ENCODE results near the gene PKNOX2.

PKNOX2 gene

DNA sequence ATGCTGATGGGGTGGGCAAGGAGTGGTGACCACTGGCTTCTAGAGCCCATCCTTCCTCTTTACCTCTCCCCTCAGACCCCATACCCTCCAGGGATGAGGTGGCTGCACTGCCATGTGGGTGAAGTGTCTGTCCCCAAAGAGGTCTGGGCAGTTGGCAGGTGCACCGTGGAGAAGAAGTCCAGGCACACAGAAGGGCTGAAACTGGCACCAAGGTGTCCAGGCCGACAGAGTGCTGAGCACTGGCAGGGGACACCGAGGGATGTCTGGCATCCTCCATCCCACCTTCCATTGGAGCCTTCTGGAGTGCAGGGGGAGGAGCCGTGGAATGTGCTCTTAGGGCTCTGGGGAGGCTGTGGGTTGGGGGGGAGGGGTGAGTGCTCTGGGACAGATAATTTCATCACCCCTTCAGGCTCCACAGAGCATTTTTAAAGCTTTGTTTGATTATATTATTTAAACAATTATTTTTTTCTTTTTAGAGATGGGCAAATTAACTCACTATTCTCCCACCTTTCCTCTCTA, 37.9 kb downstream of the PKNOX2 start:
- no CpG with 5 or more reads among the region's 4 CpGs for WGBS (ENCODE audit: extremely low coverage, insufficient coverage, insufficient read length)
- Histone ChIP-seq H2BK12ac (ENCODE audit: low read length) (no peak overlapping the region), H2AK5ac (ENCODE audit: low read length) (no peak overlapping the region), H3K27me3 (ENCODE audit: insufficient read depth, low read length) (no peaks in the 10 kb centered on the region), H2BK5ac (ENCODE audit: low read depth, low read length, poor library complexity) (no peak overlapping the region), H3K9me3 (ENCODE audit: insufficient read depth, low read depth, low read length) (peaks cover 3% of the 10 kb centered on the region), H3K27ac (ENCODE audit: low read depth, low read length) (no peak overlapping the region), H3K4ac (ENCODE audit: low read depth, low read length) (no peak overlapping the region), H3K79me1 (ENCODE audit: low read length) (no peaks in the 10 kb centered on the region), H3K9ac (ENCODE audit: low read length) (no peak overlapping the region), H4K91ac (ENCODE audit: low read depth, low read length) (no peak overlapping the region), H3K14ac (ENCODE audit: low read length) (no peak overlapping the region), H3K4me3 (ENCODE audit: low read depth, low read length) (no peak overlapping the region), H3K18ac (ENCODE audit: low read length) (no peak overlapping the region), H3K4me2 (ENCODE audit: low read length) (no peak overlapping the region), H3K36me3 (ENCODE audit: control insufficient read depth in 1 of 2, insufficient read depth in 2 of 2, low read length in 2 of 2) (no peaks in the 10 kb centered on the region), H3K4me1 (ENCODE audit: control insufficient read depth in 1 of 2, insufficient read depth in 2 of 2, low read length in 2 of 2) (peaks cover 0 to 3% of the 10 kb centered on the region in 2 experiments), H3K23ac (ENCODE audit: low read length) (no peak overlapping the region), H3K79me2 (ENCODE audit: control insufficient read depth, insufficient read depth, low read length, poor library complexity) (no peaks in the 10 kb centered on the region), H2AFZ (ENCODE audit: insufficient read depth, low read length, poor library complexity) (no peak overlapping the region), H4K8ac (ENCODE audit: low read depth, low read length) (no peak overlapping the region), H4K12ac (ENCODE audit: low read depth, low read length) (no peak overlapping the region), H2BK120ac (ENCODE audit: insufficient read depth, low read length, poor library complexity) (no peak overlapping the region)
- no peak for DNase-seq

DNA sequence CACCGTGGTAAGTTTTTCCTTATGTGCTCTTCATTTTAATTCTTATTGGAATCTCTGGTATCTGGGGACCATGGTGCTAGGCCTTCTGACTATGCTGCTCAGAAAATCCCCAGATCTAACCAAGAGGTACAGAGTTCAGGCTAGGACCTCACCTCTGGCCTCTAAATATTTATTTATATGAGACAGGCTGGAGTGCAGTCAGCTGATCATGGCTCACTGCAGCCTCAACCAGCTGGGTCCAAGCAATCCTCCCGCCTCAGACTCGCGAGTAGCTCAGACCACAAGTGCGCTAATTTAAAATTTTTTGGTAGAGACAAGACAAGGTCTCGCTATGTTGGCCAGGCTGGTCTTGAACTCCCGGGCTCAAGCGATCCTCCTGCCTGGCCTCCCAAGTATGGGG, 38.4 kb downstream of the PKNOX2 start:
- Histone ChIP-seq H3K27me3 (ENCODE audit: insufficient read depth, low read length) (no peaks in the 10 kb centered on the region), H2AK5ac (ENCODE audit: low read length) (no peak overlapping the region), H3K79me2 (ENCODE audit: control insufficient read depth, insufficient read depth, low read length, poor library complexity) (no peaks in the 10 kb centered on the region), H4K91ac (ENCODE audit: low read depth, low read length) (no peak overlapping the region), H3K9ac (ENCODE audit: low read length) (no peak overlapping the region), H3K14ac (ENCODE audit: low read length) (no peak overlapping the region), H4K12ac (ENCODE audit: low read depth, low read length) (no peak overlapping the region), H3K4me2 (ENCODE audit: low read length) (no peak overlapping the region), H3K4me3 (ENCODE audit: low read depth, low read length) (no peak overlapping the region), H3K23ac (ENCODE audit: low read length) (no peak overlapping the region), H3K4ac (ENCODE audit: low read depth, low read length) (no peak overlapping the region), H3K9me3 (ENCODE audit: insufficient read depth, low read depth, low read length) (peaks cover 3% of the 10 kb centered on the region), H3K79me1 (ENCODE audit: low read length) (no peaks in the 10 kb centered on the region), H3K18ac (ENCODE audit: low read length) (no peak overlapping the region), H4K8ac (ENCODE audit: low read depth, low read length) (no peak overlapping the region), H2BK5ac (ENCODE audit: low read depth, low read length, poor library complexity) (no peak overlapping the region), H3K27ac (ENCODE audit: low read depth, low read length) (no peak overlapping the region), H2AFZ (ENCODE audit: insufficient read depth, low read length, poor library complexity) (no peak overlapping the region), H3K36me3 (ENCODE audit: control insufficient read depth in 1 of 2, insufficient read depth in 2 of 2, low read length in 2 of 2) (no peaks in the 10 kb centered on the region), H2BK120ac (ENCODE audit: insufficient read depth, low read length, poor library complexity) (no peak overlapping the region), H3K4me1 (ENCODE audit: control insufficient read depth in 1 of 2, insufficient read depth in 2 of 2, low read length in 2 of 2) (peaks cover 0 to 3% of the 10 kb centered on the region in 2 experiments), H2BK12ac (ENCODE audit: low read length) (no peak overlapping the region)
- no peak for DNase-seq
- WGBS (ENCODE audit: extremely low coverage, insufficient coverage, insufficient read length), result no CpG with 5 or more reads among the region's 8 CpGs

DNA sequence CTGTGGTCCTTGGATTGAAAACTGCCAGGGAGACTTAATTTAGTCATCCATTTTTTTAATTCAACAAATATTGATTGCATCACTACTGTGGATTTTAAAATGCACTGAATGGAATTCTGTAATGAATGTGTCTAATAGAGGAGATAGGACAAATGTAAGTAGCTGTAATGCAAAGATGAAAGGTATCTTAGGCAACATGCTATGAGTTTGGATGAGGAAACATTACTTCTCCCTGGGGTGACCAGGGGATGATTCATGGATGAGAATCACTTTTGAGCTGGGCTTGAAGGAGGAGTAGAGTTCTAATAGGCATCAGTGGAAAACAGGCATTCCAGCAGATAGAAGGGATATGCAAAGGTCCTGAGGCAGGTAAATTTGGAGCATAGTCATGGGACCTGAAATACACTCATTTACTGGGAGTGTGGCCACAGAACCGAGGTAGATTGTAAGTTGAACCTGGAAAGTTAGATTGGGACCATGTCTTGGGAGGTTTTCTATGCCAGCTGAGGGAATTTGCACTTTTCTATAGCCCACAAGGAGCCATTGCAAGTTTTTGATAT, 43.4 kb downstream of the PKNOX2 start:
- H3K23ac ChIP-seq (ENCODE audit: low read length), result no peak overlapping the region
- no peaks in the 10 kb centered on the region for H3K79me1 ChIP-seq (ENCODE audit: low read length)
- no peak overlapping the region for H3K4me2 ChIP-seq (ENCODE audit: low read length)
- no peak overlapping the region for H4K12ac ChIP-seq (ENCODE audit: low read depth, low read length)
- H2AFZ ChIP-seq (ENCODE audit: insufficient read depth, low read length, poor library complexity), result no peak overlapping the region
- H2BK5ac ChIP-seq (ENCODE audit: low read depth, low read length, poor library complexity), result no peak overlapping the region
- H3K9ac ChIP-seq (ENCODE audit: low read length), result no peak overlapping the region
- no peaks in the 10 kb centered on the region for H3K79me2 ChIP-seq (ENCODE audit: control insufficient read depth, insufficient read depth, low read length, poor library complexity)
- no peak overlapping the region for H2BK120ac ChIP-seq (ENCODE audit: insufficient read depth, low read length, poor library complexity)
- no peak overlapping the region for H2BK12ac ChIP-seq (ENCODE audit: low read length)
- H3K27ac ChIP-seq (ENCODE audit: low read depth, low read length), result no peak overlapping the region
- peak in 1 of 2 donors; percentile 45 for DNase-seq
- H4K91ac ChIP-seq (ENCODE audit: low read depth, low read length), result no peak overlapping the region
- no peak overlapping the region for H3K18ac ChIP-seq (ENCODE audit: low read length)
- no peak overlapping the region for H2AK5ac ChIP-seq (ENCODE audit: low read length)
- no peaks in the 10 kb centered on the region for H3K36me3 ChIP-seq (ENCODE audit: control insufficient read depth in 1 of 2, insufficient read depth in 2 of 2, low read length in 2 of 2)
- H3K4ac ChIP-seq (ENCODE audit: low read depth, low read length), result no peak overlapping the region
- H3K27me3 ChIP-seq (ENCODE audit: insufficient read depth, low read length), result no peaks in the 10 kb centered on the region
- no peak overlapping the region for H4K8ac ChIP-seq (ENCODE audit: low read depth, low read length)
- H3K14ac ChIP-seq (ENCODE audit: low read length), result no peak overlapping the region
- H3K4me3 ChIP-seq (ENCODE audit: low read depth, low read length), result no peak overlapping the region
- peaks cover 9 to 10% of the 10 kb centered on the region in 2 experiments for H3K4me1 ChIP-seq (ENCODE audit: control insufficient read depth in 1 of 2, insufficient read depth in 2 of 2, low read length in 2 of 2)
- WGBS (ENCODE audit: extremely low coverage, insufficient coverage, insufficient read length), result no CpG with 5 or more reads among the region's 1 CpG
- no peaks in the 10 kb centered on the region for H3K9me3 ChIP-seq (ENCODE audit: insufficient read depth, low read depth, low read length)

DNA sequence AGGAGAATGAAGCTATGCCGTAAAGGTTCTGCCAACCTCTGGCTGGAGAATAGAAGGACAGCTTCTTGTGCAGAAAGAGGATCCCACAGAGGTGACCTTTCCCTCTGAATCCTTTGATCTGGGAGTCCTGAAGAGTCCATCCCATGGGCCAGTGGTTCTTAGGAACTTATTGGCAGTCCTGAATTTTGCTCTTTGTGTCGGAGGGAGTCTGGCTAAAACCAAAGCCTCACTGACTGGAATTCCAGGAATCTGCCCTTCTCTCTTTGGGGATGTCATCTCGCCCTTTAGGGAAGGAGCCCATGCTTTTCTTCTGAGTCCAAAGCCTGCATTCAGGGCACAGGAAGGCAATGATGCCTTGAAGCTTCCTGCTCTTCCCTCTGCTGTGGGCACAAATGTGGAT, 45.5 kb downstream of the PKNOX2 start:
- no peak overlapping the region for H3K27ac ChIP-seq (ENCODE audit: low read depth, low read length)
- H3K4me3 ChIP-seq (ENCODE audit: low read depth, low read length), result no peak overlapping the region
- no peak overlapping the region for H2BK5ac ChIP-seq (ENCODE audit: low read depth, low read length, poor library complexity)
- H4K8ac ChIP-seq (ENCODE audit: low read depth, low read length), result no peak overlapping the region
- H3K36me3 ChIP-seq (ENCODE audit: control insufficient read depth in 1 of 2, insufficient read depth in 2 of 2, low read length in 2 of 2), result no peaks in the 10 kb centered on the region
- no peak overlapping the region for H3K4ac ChIP-seq (ENCODE audit: low read depth, low read length)
- no peak overlapping the region for H3K9ac ChIP-seq (ENCODE audit: low read length)
- H2AFZ ChIP-seq (ENCODE audit: insufficient read depth, low read length, poor library complexity), result no peak overlapping the region
- H2AK5ac ChIP-seq (ENCODE audit: low read length), result no peak overlapping the region
- no peaks in the 10 kb centered on the region for H3K9me3 ChIP-seq (ENCODE audit: insufficient read depth, low read depth, low read length)
- no peaks in the 10 kb centered on the region for H3K79me2 ChIP-seq (ENCODE audit: control insufficient read depth, insufficient read depth, low read length, poor library complexity)
- no peak overlapping the region for H4K12ac ChIP-seq (ENCODE audit: low read depth, low read length)
- H3K18ac ChIP-seq (ENCODE audit: low read length), result no peak overlapping the region
- peaks cover 9 to 11% of the 10 kb centered on the region in 2 experiments for H3K4me1 ChIP-seq (ENCODE audit: control insufficient read depth in 1 of 2, insufficient read depth in 2 of 2, low read length in 2 of 2)
- WGBS (ENCODE audit: extremely low coverage, insufficient coverage, insufficient read length), result no CpG with 5 or more reads among the region's 3 CpGs
- no peak overlapping the region for H3K14ac ChIP-seq (ENCODE audit: low read length)
- no peak overlapping the region for H4K91ac ChIP-seq (ENCODE audit: low read depth, low read length)
- H3K27me3 ChIP-seq (ENCODE audit: insufficient read depth, low read length), result no peaks in the 10 kb centered on the region
- H3K4me2 ChIP-seq (ENCODE audit: low read length), result no peak overlapping the region
- no peak for DNase-seq
- H3K23ac ChIP-seq (ENCODE audit: low read length), result no peak overlapping the region
- H2BK12ac ChIP-seq (ENCODE audit: low read length), result no peak overlapping the region
- H3K79me1 ChIP-seq (ENCODE audit: low read length), result no peaks in the 10 kb centered on the region
- no peak overlapping the region for H2BK120ac ChIP-seq (ENCODE audit: insufficient read depth, low read length, poor library complexity)
